ENCODE measurements around the gene CELSR3.

The CELSR3 gene

GRCh38 chr3:48633256-48633655 is 29.4 kb downstream of the CELSR3 start:
- no peak for DNase-seq

- DNase-seq, result no peak
Measured at GRCh38 chr3:48631516-48632448, 30.9 kb downstream of the CELSR3 start.

GRCh38 chr3:48630833-48631232 is 31.9 kb downstream of the CELSR3 start:
- no peak for DNase-seq

- DNase-seq, result no peak
Measured at GRCh38 chr3:48630407-48630806, 32.3 kb downstream of the CELSR3 start.

GRCh38 chr3:48629894-48630293 is 32.8 kb downstream of the CELSR3 start:
- no peak for DNase-seq

- no peak for DNase-seq
Measured at GRCh38 chr3:48628277-48629017, 34.2 kb downstream of the CELSR3 start.

DNA sequence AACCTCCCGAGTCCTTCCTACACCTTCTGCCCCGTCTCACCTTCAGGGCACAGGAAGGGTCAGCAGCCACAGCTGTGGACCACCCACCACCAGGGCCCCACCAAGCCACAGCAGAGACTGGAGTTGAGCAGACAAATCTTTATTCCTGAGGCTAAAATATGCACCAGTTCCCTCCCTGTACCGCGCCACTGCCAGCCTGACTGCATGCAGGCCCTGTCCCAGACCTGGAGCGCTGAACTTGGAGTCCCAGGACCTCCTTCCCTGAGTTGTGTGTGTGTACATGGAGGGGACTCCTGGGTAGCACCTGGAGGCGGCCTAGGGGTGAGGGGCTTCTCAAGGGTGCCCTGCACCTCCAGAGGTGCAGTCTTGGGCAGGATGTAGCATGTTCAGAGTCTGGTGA is 37.1 kb downstream of the CELSR3 start:
- DNase-seq, result no peak

GRCh38 chr3:48624767-48625166 is 37.9 kb downstream of the CELSR3 start:
- no peak for DNase-seq

DNA sequence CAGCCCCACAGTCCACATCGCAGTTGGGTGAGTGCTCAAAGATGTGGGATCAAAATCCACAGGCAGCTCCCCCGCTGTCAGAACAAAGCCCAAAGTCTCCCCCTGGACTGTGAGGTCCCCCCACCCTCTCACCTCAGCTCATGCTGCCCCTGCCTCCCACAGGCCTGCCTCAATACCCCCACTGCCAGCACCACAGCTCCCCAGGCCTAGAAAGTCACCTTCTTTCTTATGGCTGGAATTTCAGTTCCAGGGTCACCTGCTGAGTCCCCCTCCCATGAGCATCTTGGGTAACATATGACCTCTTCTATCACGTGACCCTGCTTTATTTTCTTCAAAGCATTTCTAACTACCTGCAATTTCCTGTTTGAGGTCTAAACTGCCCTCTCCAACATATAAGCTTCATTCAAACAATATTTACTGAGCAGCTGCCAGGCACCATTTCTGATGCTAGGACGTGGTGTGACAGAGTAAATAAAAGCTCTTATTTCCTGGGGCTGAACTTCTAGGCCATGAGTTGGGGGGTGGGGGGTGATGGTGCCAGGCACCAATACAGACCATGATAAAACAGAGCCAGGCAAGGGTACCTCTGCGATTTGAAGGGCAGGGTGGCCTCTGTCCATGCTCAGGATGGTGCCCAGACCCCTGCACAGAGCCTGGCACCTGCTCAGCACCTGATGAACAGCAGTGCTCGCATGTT is 38.7 kb downstream of the CELSR3 start:
- DNase-seq, result no peak

- DNase-seq, result no peak
Measured at GRCh38 chr3:48621461-48621869, 41.2 kb downstream of the CELSR3 start, which contains the start of gene TMEM89. TSS of gene TMEM89 (minus strand) at chr3:48621769. CDS start at chr3:48621756, 13 bp downstream.

DNA sequence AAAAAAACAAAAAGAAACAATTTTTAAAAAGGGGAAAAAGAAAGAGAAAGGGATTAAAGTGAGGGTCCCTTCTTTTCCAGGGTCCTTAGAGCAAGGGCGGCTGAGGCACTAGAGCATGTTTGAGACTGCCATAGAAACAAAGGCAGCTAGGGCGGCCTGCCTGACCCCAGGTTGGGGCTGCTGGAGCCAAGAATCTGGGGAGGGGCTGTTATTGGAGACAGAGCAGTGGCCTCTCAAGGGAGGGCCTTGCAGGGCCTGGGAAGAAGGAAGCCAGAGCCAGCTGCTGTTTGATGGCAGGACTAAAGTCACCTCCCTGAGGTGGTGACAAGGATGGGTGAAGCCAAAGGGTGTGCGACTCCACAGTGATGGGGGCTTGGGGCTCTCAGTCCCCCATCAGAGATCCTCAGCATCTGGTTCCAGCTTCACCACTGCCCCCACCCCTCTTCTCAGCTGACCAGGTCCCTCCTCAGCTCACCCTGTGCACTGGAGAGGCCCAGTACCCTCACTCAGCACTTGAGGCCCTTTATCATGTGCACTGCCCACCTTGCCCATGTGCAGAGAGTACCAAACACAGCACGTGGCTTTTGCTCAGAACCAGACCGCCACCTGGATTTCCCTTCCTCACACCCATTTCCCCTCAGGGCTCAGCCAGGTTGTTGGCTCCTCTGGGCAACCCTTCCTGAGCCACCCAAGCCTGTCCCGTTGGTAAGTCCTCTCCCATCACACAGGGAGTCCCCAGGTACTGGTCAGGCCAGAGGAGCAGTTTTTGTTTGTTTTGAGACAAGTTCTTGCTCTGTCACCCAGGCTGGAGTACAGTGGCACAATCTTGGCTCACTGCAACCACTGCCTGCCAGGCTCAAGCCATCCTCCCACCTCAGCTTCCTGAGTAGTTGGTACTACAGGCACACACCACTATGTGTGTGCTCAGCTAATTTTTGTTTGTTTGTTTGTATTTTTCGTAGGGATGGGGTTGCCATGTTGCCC is 42.9 kb downstream of the CELSR3 start:
- no peak for DNase-seq

DNA sequence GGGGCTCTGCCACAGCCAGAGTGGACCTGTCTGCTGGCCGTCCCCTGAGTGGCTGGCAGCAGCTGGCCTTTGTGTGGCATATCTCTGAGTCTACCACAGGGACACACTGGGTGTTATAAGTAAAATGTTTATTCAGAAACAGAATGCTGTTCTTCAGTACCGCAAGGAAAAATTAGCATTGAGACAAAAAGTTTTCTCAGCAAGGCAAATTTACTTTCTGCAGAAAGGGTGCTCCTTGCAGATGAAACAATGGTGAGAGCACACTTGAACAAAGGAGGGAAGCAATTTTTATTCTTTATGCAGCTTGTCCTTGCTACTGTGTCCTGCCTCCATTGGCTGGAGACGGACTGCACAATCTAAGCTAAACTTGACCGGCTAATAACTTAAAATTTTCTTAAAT is 45.1 kb downstream of the CELSR3 start:
- no peak for DNase-seq

DNA sequence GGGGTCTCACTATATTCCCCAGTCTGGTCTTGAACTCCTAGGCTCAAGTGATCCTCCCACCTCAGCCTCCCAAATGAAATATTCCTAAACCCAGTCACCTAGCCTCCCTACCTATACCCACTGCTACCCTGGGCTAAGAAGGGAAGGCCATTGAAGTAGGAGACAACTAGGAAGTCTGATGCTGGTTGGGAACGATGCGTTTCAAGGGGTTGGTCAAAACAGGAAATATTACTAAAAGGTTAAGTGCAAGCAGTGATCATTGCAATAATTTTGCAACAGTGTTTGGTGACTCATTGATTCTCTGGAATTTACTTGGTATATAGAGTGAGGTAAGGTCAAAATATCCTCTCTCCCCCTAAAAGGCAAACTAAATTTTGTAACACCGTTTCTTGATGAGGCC is 48.6 kb downstream of the CELSR3 start:
- no peak for DNase-seq

DNA sequence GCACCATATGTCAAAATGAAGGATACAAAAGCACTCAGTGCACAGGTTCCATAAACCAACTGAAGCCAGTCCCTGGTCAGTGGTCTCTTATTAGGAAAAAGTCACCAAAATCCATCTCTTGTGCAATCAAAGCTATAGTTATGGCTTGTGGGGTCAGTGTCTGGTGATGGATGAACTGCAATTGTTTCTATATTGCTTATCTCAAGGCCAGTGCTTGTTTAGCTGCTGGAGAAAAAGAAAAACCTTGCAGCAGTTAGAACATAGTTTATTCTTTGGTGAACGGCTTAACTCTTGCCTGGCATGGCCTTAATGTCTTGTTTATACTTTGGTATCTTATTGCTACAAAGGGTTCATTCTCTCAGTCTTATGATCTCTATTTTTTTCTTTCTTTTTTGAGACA is 50.4 kb downstream of the CELSR3 start:
- no peak for DNase-seq

- peak; percentile 53 to 85 for DNase-seq
Measured at GRCh38 chr3:48609088-48610005, 53.3 kb downstream of the CELSR3 start, which contains the start of gene UQCRC1. TSS of gene UQCRC1 (minus strand) at chr3:48609646. CDS start at chr3:48609620, 26 bp downstream.

- no peak for DNase-seq
Measured at GRCh38 chr3:48607519-48607918, 55.2 kb downstream of the CELSR3 start.

GRCh38 chr3:48601622-48601994 is 61.1 kb downstream of the CELSR3 start:
- no peak for DNase-seq

- DNase-seq, result no peak
Measured at GRCh38 chr3:48600711-48601621, 61.7 kb downstream of the CELSR3 start.

DNA sequence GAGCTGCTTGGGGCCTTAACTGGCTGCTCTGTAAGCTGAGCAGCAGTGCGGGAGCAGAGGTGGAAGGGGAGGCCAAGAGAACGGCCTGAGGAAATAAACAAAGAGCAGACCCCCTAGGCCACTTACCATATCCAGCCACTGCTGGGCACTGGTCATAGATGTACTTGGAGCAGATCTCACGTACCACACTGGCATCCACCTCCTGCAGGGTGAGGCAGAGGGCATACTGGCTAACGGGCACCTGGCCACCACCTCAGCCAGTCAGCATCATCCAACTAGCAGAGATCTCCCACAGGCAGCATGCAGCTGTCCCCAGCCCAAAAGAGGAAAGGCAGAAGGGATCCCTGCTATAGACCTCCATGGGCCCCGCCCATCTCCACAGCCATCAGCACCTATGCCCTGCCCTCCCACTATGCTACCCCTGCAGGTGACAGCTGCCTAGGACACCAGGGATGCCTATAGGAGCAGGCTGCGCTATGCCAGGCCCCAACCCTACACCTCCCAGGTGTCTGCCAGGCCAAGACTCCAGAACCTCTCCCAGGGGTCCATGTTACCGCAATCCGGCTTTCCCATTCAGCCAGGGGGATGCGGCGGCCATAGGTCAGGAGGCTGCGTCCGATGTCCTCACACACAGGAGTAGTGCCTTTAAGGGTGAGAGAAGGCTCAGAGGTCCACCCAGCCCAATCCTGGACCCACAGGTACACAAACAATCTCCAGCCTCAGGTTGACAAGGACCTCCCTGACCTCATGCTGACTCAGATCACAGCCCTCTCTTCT is 63.0 kb downstream of the CELSR3 start:
- DNase-seq, result no peak
